HG02938 (cell line): ENCODE measurements around the gene OPRM1.

Experiments
- ATAC-seq: cut with Tn5 transposase; IDR thresholded peaks from one replicate; pipeline ENCODE4 v1.9.1; 2021; ENCODE audit warnings: mild to moderate bottlenecking, moderate library complexity; ENCODE audit not compliant: unreplicated experiment

Gene OPRM1

DNA sequence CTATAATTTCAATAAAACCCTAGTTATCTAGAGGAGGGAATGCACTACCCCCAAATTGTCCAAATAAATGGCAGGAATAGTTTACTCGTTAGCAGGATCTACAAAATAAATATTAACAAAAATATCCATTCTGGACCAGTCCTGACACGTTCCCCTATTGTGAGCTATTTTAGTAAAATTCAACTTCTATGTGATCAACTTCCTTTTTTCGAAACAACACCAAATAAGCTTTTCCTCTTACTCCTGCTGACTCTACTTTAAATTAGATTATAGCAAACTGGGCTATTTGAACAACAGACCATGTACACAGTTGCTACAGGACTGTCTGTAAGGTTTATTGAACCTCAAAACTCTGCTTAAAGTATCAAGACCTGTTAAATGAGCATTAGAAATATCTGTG, 163.3 kb downstream of the OPRM1 start:
- no peak for ATAC-seq

DNA sequence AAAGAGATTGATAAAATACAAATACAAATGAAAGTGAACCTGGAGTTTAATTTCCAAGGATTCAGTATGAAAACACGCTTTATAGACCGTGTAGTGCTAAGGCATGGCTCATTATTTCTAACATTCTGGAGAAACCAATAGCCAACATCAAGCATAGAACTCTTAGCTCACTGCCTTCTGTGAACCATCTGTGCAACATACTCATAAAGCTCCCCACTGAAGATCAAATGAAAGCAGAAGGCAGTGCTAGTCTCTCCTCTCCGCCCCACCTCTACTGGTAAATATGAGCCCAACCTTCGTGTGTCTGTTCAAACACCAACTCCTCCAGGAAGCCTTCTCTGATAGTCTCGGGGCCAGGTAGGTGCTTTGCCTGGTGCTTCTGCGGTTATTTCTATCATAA, 163.9 kb downstream of the OPRM1 start:
- no peak for ATAC-seq

DNA sequence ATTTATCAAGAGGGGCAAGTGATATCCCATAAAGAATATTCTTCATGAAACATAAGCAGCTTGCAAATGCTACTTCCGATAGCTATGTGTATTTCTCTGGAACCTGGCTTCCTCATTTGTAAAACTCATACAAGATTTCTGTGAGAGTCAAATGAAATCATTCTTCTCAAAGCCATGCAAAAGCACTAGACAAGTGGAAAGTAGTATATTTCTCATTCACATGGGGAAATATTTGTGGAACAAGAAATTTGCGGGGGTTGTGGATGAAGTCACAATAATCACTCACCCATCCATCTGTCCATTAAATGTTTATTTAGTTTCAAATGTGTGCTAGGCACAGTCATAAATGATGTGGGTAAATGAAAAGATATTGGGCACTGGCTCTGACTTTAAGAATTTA, 167.1 kb downstream of the OPRM1 start:
- ATAC-seq = no peak

DNA sequence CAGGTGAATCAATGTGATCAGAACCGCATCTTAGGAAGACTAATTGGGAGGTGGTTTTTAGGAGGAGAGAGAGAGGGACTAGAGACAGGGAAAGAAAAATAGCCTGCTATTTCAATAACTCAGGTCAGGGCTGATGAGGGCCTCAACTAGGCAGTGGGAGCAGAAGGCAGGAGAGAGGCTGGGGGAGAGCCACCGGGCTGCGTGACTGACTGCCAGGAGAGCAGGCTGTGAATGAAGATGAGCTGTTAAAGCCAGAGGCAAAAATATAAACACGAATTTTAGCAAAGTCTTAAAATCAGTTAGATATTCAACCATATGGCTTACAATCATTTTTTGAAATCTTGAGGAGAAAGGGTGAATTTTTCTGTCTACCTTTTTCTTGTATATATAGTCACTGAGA, 168.0 kb downstream of the OPRM1 start:
- ATAC-seq = no peak

DNA sequence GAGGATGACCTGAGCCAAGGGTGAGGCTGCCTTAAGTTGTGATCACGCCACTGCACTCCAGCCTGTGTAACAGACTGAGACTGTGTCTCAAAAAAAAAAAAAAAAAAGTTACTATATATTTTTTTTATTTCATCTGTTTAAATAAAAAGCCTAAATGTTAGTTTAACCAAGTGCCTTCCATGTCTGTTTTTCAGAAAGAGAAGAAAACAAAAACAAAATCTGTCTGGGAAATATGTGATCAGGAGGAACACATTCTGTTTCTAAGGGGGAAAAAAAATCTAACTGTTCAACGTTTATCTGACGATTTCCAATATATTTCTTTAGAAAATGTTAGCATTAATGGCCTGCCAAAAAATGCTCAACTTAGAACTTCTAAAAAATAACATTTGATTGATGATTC, 170.5 kb downstream of the OPRM1 start:
- ATAC-seq = no peak

DNA sequence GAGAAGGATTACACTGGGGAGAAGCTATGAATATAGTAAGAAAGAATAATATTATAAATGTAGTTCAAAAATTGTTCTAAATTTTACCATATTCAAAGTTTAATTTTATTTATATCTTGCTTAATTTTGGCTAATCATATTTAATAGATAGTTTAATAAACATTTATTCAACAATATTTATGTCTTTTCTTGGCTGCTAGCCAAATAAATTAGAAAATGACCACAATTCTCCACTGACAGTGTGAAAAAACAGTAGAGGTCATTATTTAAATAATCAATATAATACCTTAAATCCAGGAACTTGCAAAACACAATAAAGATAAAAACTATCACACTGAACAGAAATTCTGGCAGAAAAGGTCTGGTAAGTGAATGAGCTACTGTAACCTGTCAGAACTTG, 171.6 kb downstream of the OPRM1 start:
- ATAC-seq = no peak

DNA sequence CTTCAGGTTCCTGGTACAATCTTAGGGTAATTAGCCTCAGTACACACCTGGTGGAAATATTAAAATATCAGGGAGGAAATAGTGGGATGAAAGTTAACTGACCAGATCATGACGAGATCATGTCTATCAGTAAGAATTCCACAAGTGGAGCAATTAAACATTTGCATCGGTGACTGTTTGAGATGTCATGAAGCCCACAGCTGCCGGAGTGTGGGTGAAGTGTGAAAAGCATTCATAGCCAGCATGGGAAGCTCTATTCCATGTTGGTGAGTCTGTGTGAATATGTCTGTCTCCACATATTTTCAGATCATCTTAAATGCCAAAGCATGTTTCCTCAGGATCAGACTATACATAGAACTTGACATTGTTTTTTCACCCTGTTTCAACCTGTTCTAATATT, 174.7 kb downstream of the OPRM1 start:
- no peak for ATAC-seq

DNA sequence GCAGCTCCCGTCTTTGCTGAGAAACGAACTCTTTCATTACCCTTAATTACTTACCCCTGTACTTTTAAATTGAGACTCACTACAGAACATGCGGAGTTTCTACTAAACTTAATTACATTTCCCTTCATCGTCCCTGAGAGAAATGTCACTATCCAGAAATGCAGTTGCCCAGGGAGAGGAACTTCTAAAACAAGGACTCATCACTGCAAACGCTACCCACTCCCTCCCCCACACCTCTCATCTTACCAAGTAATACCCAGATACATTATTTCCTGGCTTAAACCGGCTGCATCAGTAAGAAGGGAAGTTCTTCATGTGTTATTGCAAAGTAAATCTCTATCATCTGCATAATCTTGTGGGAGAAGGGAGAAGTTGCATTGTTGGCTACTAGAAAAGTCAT, 179.3 kb downstream of the OPRM1 start:
- ATAC-seq = no peak

DNA sequence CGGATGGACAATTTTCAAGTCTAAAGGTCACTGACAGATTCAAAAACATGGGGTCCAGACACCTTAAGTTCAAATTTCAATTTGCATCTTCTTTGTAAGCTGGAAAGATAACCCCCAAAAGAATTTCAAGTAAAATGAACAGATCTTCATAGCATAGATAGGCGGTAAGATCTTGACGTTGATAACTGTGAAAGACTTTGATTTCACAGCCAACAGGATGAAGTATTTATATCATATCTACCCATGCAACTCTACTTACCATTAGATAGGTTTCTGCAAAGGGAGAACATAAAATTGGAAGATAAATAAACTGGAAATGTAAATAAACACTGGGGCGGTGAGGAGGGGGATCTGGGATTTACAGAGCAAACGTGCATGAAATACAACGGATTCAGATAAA, 179.7 kb downstream of the OPRM1 start:
- ATAC-seq = no peak

DNA sequence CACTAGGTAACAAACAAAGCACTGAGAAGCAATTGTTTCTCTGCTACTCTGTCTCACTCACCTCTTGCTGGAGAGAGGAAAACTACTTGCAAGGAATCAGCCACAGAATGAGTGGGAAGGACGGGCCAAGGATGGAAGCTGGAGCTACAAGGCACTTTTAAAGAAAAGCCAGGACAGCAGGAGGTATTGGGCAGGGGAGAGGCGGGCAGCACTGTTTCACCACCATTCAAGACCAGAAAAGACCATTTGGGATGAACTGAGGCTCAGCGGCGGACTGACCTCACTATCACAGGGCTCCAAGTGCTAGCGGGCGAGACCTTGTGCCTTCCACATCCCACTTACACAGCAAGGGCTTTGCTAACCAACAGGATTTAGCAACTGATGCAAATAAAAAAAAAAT, 180.2 kb downstream of the OPRM1 start:
- no peak for ATAC-seq

DNA sequence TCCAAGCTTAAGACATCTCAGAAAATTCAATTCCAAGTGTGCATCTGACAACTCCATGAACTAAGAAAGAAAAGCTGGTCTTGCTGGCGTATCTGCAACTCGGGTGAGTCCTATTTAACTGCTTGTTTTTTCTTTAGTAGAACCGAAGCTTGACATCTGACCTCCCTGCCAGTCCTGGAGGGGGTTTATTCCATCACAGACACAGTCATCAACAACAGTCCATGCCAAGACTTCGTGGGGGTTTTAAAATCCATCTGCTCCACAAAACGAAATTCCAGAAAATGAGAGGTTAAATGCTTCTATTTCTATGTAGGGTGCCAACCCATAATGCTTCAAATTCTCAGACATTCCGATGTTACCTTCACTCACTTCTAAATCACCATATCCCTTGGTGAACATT, 183.7 kb downstream of the OPRM1 start:
- ATAC-seq = no peak

DNA sequence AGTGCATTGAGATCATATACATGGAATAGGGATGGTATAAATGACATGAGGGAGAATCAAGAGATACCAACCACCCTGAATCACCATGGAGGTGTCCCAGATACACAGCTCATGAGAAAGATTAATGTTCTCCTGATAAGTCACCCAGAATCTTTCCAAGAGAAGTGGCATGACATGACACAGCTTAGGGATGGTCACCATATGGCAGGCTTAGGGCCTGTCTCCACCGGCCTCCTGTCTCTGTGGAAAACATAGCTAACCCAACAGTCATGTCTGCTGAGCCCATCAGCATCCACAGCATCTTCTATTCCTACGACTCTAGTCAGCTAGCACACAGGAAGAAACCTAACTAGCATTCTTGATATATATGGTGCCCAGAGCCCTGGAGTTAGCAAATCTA, 184.3 kb downstream of the OPRM1 start:
- ATAC-seq = no peak

DNA sequence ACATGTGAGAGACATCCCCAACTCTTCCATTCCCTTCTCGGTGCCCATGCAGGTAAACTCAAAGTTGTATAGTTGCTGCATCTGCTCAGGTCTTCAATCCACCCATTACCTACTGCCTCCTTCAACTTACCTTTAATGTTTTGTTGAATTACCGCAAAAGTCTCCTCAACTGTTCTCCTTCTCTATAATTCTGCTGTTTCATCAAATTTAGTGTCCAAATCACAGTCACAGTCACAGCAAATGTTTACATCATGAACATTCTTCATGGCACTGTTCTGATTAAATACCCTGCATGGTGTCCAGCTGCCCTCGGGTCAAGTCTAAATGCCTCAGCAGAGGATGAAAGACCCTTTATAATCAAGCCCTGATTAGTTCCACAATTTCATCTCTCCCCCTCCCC, 187.4 kb downstream of the OPRM1 start:
- ATAC-seq = no peak

DNA sequence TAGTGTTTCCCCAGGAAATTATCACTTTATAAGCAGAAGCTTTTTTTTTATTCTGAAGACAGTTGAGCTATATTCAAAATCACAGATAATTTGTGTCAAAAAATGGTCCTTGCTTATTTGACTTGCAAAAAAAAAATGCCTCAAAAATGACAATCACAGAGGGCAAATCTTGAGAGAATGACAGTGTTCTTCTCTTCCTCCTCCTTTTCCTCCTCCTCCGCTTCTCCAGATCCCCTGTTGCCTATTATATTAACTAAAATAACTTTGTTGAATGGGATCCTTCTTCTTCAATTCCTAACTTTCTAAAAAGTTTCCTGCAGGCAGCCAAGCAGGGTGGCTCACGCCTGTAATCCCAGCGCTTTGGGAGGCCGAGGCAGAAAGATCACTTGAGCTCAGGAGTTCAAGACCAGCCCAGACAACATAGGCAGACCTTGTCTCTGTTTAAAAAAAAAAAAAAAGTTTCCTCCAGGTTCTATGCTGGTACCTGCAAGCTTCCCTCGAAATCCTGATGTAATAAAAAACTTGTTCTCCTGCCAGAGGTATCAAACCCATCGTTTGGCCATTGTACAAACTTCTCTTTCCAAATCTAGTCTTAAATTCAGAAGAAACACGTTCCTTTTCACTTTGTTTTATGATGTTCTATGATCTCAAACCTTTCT, 189.0 kb downstream of the OPRM1 start:
- no peak for ATAC-seq

DNA sequence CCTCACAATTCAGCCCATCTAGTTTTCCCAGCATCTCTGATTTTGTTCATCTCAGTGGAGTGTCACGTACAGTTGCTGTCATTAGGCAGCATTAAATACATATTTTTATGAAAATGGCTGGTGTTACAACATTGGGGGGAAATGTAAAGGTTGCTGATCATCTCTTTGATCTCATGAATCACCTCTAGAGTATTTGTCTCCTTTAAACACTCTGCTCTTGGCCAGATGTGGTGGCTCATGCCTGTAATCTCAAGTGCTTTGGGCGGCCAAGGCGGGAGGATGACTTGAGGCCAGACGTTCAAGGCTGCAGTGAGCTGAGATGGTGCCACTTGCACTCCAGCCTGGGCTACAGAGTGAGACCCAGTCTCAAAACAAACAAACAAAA, 189.5 kb downstream of the OPRM1 start:
- ATAC-seq = no peak

DNA sequence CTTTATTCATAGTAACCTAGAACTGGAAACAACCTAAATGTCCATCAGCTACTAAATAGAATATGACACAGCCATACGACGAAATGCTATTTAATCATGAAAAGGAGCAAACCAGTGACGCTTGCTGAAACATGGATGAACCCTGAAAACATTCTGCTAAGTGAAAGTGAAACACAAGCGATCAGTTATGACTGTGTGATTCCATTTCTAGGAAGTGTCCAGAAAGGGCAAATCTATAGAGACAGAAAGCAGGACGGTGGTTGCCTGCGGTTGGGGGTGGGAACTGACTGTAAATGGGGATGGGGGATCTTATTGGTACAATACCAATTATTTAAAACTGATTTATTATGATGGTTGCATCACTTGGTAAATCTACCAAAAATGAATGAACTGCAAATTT, 190.7 kb downstream of the OPRM1 start:
- ATAC-seq = peak; percentile 64

DNA sequence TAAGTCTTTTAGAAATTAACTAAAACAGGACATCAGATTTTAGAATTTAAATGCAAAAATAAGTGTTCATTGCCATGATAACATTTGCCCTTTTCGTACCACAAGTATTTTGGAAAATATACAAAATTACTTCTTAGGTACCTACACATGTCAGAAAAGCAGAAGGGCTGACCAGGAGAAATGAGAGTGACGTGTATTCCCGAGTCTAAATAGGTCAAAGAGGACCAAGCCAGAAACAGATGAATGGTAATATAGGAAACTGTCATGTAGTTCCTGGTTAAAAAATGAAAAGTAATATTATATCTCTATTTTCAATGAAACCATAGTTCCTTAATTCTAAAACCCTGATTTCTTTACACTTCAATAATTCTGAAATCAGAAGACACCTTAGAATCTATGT, 191.4 kb downstream of the OPRM1 start:
- no peak for ATAC-seq

DNA sequence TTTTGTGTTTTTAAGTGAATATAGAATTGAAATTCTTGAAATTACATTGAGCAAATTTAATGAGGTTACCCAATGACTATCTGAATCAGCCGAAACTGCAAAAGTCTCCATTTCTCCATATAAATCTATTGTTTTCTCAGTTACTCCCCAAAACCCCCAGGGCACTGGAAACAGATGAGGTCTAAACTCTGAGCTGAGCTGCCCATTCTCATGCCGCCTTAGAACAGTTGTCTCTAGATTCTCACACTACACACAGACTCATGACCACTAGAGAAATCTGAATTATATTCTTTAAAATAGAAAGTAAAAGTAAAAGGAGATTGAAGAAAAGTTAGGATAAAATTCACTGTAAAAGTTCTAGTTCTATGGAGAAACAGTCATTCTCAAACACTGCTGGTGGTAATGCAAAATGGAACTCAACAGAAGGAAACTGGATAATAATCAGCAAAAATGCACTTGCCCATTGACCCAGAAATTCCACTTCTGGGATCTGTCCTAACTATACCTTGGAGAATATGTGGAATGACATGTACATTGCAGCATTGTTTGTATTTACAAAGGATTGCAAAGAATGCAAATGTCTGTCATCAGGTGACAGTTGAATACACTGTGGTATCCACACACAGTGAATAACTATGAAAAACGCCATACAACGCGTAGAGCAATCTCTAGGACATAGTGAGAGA, 192.0 kb downstream of the OPRM1 start:
- no peak for ATAC-seq

DNA sequence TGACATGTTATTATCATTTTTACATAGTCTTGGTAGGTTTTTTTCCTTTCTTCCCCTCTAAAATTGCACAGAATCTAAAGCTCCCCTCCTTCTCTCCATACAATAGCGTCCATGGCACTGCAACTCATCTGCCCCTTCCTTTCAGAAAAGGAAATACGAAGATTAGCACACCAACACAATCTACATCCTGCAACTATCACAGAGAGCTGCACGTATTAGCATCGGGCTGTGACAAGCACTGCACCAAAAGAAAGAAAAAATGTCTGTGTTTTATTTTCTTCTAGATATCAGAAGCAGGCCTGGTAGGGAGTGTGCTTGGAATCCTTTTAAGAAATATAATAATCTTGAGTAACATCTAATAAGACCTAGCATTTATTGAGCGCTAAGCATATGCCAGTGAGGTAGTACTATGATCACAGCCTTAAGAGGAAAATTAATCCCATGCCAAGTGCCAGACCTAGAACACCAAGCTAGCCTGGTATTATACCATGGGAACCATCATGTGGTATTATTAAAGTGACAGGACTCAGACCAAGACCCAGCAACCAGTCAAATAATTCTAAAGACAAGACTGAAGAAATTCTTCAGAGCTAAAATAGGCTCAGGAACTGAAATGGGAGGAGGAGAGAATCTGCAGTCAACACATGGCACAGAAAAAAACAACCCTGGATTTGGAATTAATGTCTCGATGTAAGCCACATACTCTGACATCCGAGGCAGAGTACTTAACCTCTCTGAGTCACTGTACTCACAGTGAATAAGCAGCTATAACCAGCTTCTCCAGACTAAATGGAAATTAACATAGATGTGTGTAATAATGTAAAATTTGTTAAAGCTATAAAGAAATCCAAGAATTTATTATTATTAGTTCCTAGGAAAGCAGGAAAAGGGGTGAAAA, 193.2 kb downstream of the OPRM1 start:
- ATAC-seq = no peak

DNA sequence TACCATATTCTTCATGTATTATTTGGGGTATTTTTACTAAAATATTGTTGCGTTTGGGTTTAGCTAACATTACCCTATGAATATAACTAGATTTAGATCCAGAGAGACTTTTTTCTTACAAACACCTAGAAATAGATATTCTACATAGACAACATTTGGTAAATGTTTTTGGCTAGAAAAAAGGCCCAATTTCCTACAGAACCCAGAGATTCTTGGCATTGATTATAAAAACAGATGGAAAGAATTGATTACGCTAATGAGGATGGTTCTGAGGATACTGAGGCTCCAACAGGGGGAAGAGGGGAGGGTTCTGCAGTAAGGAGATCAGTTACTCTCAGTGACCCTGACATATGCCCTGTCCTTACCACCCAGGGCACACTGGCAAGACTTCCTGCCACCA, 194.3 kb downstream of the OPRM1 start:
- no peak for ATAC-seq

DNA sequence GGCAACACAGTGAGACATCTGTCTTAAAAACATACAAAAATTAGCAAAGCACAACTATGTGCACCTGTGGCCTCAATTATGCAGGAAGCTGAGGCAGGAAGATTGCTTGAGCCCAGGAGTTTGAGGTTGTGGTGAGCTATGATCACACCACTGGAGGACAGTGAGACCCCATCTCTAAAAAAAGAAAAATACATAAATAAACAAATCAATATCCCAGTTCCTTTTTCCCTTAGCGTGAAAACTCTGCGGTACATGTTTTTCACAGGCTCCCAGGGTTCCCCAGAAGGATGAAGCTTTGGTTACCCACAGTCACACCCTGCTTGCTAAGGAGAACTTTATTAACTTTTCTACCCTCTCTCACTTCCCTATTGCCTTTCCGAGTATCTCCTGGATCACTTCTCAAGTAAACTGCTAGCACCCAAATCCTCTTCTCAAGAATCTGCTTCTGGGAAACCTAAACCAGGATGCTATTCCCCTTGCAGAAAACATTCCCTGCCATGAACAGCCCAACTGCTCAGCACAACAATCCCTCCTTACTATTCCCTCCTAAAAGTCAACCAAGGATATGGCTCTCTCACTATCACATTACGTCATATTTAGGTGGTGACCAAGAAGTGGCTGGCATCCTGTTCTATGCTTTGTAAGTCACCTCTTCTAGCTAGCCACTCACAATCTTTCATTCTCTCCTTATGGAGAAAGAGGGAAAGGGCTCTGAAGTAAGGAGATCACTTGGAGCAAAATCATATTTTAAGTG, 195.2 kb downstream of the OPRM1 start:
- ATAC-seq = peak; percentile 55
